A673 (cell line): ENCODE data around the gene FOXQ1.

Source experiments
- EZH2 ChIP-seq: fragments of 200-600 bp; sonication (generic); IDR thresholded peaks from 2 replicates; pipeline ENCODE4 v1.6.1; 2017; ENCODE audit warnings: borderline replicate concordance, low read depth, mild to moderate bottlenecking, mixed read lengths, antibody characterized with exemption, low read length; ENCODE audit not compliant: poor library complexity, severe bottlenecking
- TF ChIP-seq, protein P1 (sequence below): fragments of 300-800, 200-600 bp; sonication (generic); conservative IDR thresholded peaks from 2 replicates; pipeline ENCODE4 v1.5.1; 2017; ENCODE audit warnings: low read depth, mild to moderate bottlenecking, antibody characterized with exemption, low read length, moderate library complexity, mixed read lengths

DNA sequence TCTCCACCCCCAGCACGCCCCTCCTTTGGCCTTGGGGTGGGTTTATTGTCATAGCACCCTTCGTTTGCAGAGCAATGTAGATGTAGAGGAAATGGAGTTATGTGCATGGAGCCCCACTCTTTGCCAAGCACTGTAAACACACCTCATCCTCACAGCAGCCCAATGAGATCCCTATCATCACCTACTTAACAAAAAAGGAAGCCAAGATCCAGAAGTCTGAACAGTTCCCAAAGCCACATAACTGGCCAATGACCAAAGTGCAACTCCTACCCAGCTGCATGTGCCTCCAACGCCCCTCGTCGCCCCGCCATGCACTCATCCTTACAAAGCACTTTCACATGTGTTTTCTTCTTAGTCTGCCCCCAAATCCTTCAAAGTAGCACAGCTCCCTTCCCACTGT is 21.8 kb upstream of the FOXQ1 start:
- TF ChIP-seq, protein P1, sequence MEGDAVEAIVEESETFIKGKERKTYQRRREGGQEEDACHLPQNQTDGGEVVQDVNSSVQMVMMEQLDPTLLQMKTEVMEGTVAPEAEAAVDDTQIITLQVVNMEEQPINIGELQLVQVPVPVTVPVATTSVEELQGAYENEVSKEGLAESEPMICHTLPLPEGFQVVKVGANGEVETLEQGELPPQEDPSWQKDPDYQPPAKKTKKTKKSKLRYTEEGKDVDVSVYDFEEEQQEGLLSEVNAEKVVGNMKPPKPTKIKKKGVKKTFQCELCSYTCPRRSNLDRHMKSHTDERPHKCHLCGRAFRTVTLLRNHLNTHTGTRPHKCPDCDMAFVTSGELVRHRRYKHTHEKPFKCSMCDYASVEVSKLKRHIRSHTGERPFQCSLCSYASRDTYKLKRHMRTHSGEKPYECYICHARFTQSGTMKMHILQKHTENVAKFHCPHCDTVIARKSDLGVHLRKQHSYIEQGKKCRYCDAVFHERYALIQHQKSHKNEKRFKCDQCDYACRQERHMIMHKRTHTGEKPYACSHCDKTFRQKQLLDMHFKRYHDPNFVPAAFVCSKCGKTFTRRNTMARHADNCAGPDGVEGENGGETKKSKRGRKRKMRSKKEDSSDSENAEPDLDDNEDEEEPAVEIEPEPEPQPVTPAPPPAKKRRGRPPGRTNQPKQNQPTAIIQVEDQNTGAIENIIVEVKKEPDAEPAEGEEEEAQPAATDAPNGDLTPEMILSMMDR = no peak
- no peak for TF ChIP-seq EZH2
